BE2C (cell line): ENCODE results near the gene OSBPL5.
A peak's percentile ranks its signal among the peaks of the same experiment; 100 is the strongest.

Source experiments
- DNase-seq: peaks from one replicate; pipeline ENCODE4 v3.0.0-alpha.2; 2020
- H3K27me3 ChIP-seq: fragments of 250-450 bp; sonication (Bioruptor Pico); 2 replicates; pipeline ENCODE4 v1.5.1; 2020; ENCODE audit warnings: mild to moderate bottlenecking
- H3K36me3 ChIP-seq: fragments of 250-450 bp; sonication (Bioruptor Pico); 2 replicates; pipeline ENCODE4 v1.5.1; 2020; ENCODE audit warnings: mild to moderate bottlenecking
- H3K4me1 ChIP-seq: fragments of 250-450 bp; sonication (Bioruptor Pico); 2 replicates; pipeline ENCODE4 v1.5.1; 2020
- H3K4me3 ChIP-seq: 2 replicates; pipeline ENCODE4 v1.5.1; 2011; ENCODE audit warnings: low read depth, low read length
- H3K9me3 ChIP-seq: fragments of 250-450 bp; sonication (Bioruptor Pico); 2 replicates; pipeline ENCODE4 v1.5.1; 2020
- TF ChIP-seq, protein P1 (sequence below): IDR thresholded peaks from 2 replicates; pipeline ENCODE4 v1.5.1; 2012; ENCODE audit warnings: mild to moderate bottlenecking, low read depth, low read length

OSBPL5 gene

DNA sequence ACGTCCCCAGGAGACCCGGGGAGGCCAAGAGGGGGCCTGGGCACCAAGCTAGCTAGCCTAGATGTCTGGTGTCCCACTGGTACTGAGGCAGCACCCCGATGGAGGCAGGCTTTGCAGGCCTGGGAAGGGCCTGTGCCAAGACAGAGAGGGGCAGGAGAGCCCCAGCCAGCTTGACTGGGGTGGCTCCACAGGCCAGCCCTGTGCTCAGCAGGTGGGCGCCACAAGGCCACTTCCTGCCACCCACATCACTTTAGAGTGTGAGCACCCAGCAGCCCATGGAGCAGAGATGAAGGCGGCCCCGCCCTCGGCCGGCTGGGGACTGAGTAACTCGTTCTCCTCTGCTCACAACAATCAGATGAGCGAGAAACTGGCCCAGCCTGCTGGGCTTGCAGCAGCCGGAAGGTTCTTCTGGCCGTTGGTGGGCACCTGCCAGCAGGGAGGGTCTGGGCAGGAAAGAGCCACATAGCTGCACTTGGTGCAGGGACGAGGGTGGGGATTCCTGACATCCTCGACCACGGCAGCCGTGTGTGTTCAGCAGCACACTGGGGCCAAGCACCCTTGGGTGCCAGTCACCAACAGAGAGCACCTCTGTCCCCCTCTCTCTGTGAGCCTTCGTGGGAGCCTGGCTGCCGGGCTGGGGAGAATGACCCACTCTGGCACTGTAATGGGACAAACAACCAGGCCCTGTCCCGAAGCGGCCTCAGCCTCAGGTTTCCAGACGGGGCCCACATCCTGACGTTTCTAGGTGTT, 7.6 kb downstream of the OSBPL5 start:
- peaks cover 16% of the 10 kb centered on the region for H3K4me1 ChIP-seq

GRCh38 chr11:3156661-3157311, 8.3 kb downstream of the OSBPL5 start:
- H3K36me3 ChIP-seq = no peaks in the 10 kb centered on the region
- H3K4me1 ChIP-seq = peaks cover 16% of the 10 kb centered on the region
- H3K9me3 ChIP-seq = no peaks in the 10 kb centered on the region
- no peak overlapping the region for H3K4me3 ChIP-seq
- TF ChIP-seq, protein P1, sequence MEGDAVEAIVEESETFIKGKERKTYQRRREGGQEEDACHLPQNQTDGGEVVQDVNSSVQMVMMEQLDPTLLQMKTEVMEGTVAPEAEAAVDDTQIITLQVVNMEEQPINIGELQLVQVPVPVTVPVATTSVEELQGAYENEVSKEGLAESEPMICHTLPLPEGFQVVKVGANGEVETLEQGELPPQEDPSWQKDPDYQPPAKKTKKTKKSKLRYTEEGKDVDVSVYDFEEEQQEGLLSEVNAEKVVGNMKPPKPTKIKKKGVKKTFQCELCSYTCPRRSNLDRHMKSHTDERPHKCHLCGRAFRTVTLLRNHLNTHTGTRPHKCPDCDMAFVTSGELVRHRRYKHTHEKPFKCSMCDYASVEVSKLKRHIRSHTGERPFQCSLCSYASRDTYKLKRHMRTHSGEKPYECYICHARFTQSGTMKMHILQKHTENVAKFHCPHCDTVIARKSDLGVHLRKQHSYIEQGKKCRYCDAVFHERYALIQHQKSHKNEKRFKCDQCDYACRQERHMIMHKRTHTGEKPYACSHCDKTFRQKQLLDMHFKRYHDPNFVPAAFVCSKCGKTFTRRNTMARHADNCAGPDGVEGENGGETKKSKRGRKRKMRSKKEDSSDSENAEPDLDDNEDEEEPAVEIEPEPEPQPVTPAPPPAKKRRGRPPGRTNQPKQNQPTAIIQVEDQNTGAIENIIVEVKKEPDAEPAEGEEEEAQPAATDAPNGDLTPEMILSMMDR = no peak
- no peaks in the 10 kb centered on the region for H3K27me3 ChIP-seq
- peak; percentile 3 for DNase-seq

More for the DNA sequence above, 7.6 kb downstream of the OSBPL5 start:
- Histone ChIP-seq H3K27me3 (no peaks in the 10 kb centered on the region), H3K9me3 (no peaks in the 10 kb centered on the region), H3K4me3 (no peak overlapping the region), H3K36me3 (no peaks in the 10 kb centered on the region)
- TF ChIP-seq, protein P1 = no peak
- DNase-seq = peak; percentile 3

DNA sequence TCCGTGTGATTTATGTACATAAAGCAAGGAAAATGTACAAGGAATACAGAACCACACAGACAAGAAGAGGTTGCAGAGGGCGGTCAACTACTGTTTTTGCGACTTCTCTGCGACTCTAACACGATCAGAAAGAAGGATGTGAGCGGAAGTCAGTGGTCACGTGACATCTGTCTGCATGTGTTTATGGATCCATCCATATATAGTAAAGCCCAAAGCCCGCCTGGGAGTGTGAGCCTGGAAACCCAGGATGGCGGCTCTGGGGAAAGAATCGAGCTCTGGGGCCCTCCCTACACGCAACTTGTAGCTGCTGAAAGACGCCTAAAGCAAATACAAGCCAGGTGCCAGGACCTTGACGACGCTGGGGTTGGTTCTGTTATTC, 8.8 kb downstream of the OSBPL5 start:
- Histone ChIP-seq H3K9me3 (no peaks in the 10 kb centered on the region), H3K4me1 (peaks cover 16% of the 10 kb centered on the region), H3K4me3 (peak overlapping the region; percentile 51), H3K36me3 (no peaks in the 10 kb centered on the region), H3K27me3 (no peaks in the 10 kb centered on the region)
- peak; percentile 46 for DNase-seq
- TF ChIP-seq, protein P1 = no peak

- Histone ChIP-seq H3K9me3 (no peaks in the 10 kb centered on the region), H3K4me3 (peak overlapping the region; percentile 51), H3K36me3 (no peaks in the 10 kb centered on the region), H3K27me3 (no peaks in the 10 kb centered on the region), H3K4me1 (peaks cover 16% of the 10 kb centered on the region)
- TF ChIP-seq, protein P1 = no peak
- DNase-seq = peak; percentile 75
These were observed 9.3 kb downstream of the OSBPL5 start for GRCh38 chr11:3155691-3156258.

DNA sequence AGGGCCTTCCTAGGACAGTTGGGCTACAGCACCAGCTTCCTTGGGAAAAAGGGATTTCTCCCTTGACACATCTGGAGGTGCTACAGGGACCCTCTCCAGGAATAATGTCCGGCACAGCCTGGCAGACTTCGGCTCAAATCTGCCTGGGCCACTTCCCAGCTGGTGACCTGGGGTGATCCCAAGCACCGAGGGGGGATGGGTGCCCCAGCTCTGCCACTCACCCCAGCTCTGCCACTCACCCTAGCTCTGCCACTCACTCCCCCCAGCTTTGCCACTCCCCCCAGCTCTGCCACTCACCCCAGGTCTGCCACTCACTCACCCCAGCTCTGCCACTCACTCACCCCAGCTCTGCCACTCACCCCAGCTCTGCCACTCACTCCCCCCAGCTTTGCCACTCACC, 9.9 kb downstream of the OSBPL5 start:
- TF ChIP-seq, protein P1 = no peak
- Histone ChIP-seq H3K27me3 (no peaks in the 10 kb centered on the region), H3K4me1 (peaks cover 16% of the 10 kb centered on the region), H3K36me3 (no peaks in the 10 kb centered on the region), H3K4me3 (peak overlapping the region; percentile 51), H3K9me3 (no peaks in the 10 kb centered on the region)
- DNase-seq = no peak
